ENCODE measurements around the gene FCN1.

Gene FCN1

DNA sequence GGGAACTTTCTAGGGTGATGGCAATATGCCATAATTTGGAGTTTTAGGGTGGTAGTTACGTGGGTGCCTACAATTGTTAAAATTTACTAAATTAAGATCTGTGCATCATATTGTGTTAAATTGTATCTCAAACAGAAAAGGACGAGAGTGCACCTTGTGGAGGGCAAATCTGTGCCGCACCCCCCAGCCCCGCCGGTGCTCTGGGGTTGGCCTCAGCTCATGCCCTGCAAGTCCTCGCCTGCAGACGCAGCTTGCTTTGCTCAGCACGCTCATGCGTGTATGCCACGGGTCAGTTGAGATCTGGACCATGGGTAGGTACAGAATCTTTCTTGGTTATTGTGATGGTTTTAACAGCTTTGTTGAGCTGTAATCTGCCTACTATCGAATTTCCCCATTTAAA lies 33.7 kb upstream of the FCN1 start:
- no peak for DNase-seq (ENCODE audit: low spot score)

GRCh38 chr9:134950386-134951210 lies 32.9 kb upstream of the FCN1 start:
- DNase-seq (ENCODE audit: low spot score) = no peak

- no peak for DNase-seq (ENCODE audit: low spot score)
Measured at GRCh38 chr9:134949681-134950385, 32.1 kb upstream of the FCN1 start.

DNA sequence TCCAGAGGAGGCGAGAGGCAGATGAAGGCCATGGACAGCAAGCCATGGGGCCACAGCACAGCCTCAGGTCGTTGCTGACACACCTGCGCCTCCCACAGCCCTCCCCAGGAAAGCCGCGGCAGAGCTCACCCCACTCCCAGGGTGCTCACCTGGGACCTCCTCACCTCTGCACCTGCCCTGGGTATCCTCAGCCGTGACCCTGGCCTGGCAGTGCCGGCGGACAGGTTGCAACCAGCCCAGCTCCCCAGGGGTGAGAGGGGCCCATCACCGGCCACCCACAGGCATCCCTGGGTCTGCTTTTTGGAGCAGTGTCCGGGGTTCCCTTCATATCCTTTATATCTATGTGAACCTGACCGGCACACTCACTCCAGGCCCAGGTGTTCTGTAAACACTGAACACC lies 30.4 kb upstream of the FCN1 start:
- no peak for DNase-seq (ENCODE audit: low spot score)

GRCh38 chr9:134947265-134947955 lies 29.7 kb upstream of the FCN1 start:
- DNase-seq (ENCODE audit: low spot score) = no peak

DNA sequence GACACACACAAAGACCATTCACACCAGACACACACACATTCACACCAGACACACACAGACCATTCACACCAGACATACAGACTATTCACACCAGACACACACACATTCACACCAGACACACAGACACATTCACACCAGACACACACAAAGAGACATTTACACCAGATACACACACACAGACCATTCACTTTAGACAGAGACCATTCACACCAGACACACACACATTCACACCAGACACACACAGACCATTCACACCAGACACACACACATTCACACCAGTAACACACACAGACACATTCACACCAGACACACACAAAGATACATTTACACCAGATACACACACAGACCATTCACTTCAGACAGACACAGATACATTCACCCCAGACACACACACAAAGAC lies 29.0 kb upstream of the FCN1 start:
- no peak for DNase-seq (ENCODE audit: low spot score)

DNA sequence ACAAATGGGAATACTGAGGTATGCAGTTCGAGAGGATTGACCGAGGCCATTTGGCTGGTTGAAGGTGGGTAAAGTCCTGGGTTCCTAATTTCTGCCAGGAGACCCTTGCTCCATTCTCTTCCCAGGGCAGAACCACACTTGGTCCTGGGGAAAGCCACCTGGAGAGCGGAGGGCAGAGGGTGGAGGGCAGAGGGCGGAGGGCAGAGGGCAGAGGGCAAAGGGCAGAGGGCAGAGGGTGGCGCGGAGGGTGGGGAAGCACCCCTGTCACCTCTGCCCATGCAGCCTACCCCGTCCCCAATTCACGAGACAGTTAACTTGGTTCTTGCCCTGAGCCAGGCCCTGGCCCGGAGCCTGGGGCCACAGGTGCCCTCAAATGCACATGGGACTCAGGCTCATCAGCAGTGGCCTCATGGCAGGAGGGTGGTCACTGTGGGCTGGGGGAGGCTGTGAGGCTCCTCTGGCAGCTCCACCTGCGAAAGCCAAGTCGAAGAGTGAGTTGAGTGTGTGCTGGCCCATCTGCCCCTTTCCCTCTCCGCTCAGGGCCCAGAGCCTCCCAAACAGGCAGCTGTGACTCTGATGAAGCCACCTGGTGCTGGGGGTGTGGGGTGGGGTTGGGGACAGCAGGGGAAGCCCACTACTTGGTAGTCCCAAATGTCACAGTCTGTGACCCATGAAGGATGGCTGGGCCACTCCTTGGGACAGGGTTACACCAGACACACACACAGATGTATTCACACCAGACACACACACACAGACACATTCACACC lies 28.0 kb upstream of the FCN1 start:
- no peak for DNase-seq (ENCODE audit: low spot score)

DNA sequence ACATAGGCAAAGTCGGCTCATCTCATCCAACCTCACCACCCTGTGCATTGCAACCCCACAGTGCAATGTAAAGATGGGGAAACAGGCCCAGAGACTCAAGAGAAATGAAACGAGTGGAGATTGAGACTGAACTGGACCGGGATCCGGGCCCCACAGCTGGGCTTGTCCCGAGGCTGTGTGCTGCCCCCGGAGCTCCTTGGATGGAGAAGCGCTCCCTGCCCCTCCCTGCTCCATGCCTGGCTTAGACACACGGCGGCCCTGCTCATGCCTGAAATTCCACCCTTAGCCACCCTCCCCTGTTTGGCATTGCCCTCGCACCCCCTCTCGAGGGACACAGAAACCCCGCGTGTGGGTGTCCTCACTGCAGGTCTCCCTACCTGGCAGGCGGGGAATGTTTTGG lies 27.2 kb upstream of the FCN1 start:
- DNase-seq (ENCODE audit: low spot score) = no peak

DNA sequence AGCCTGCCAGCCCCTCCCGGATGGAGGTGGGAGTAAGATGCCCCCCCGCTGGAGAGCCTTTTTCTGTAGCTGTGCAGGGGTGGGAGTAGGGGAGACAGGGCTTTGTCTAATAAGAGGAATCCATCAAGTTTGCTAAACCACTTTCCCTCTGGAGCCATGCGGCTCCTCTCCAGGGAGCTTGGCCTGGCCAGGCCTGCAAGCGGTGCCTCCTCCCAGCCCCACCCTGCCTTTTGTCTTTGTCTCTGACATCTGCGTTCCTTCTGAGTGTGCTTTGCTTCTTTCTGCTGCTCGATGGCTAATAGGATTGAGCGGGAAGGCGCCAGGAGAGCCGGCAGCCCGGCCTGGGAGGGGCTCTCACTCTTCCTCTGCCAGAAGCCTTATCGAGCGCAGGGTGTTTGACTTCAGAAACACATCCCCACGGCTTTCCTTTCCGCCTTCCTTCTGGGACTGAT lies 26.7 kb upstream of the FCN1 start:
- no peak for DNase-seq (ENCODE audit: low spot score)

DNA sequence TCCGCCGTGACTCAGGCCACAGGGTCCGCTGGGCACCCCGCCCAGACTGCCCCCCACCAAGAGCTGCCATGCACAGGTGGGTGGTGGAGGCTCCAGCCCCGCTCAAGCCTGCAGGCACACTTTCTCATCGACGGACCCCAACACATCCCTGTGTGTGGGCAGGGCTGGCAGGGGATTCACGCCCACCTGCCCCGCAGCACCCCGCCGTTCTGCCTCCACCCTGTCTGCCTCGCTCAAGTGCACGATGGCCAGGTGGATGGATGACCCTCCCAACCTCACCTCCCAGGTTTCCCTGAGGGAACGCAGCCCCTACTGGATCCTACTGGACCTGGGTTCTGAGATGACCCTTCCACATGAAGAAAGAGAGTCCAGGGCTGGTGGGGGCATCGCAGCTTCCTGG lies 26.1 kb upstream of the FCN1 start:
- DNase-seq (ENCODE audit: low spot score) = no peak

DNA sequence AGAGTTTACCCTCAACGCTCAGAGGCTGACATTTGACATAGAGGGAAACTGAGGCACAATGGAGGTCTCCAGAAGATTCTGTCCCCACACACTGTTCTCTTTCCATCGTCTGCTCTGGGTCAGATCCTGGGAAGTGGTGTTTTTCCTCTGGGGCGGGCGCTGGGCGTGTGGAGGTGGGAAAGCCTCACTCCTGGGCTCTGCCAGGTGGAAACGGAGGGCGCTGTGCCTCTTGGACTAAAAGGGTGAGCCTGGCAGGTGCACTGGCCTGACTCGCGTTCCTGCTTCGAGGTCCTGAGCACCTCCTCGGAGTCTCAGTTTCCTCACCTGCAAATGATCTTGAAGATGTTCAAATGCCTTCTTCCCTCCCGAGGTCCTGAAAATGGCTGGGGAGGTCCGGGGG lies 25.7 kb upstream of the FCN1 start:
- DNase-seq (ENCODE audit: low spot score) = no peak

DNA sequence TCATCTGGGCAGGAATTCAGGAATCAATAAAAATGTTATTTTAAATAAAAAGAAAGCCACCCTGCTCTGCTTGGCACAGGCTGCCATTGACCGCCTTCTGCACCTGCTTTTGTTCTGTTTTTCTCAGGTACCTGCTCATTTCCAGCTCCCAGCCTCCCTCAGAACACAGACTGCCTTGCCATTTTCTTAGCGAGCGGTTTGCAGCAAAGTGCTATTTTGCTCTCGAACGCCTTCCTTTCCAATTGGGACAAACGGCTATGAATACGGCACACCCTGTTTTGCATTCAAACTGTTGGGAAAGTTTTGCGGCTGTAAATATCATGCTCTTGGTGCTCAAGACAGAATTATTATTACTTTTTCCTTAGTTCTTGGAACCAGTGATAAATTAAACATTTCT lies 25.1 kb upstream of the FCN1 start:
- no peak for DNase-seq (ENCODE audit: low spot score)

- peak; percentile 9 for DNase-seq (ENCODE audit: low spot score)
Measured at GRCh38 chr9:134942011-134942787, 24.5 kb upstream of the FCN1 start.

GRCh38 chr9:134940236-134941208 lies 22.8 kb upstream of the FCN1 start:
- DNase-seq (ENCODE audit: low spot score) = no peak

GRCh38 chr9:134939836-134940235 lies 22.1 kb upstream of the FCN1 start:
- no peak for DNase-seq (ENCODE audit: low spot score)

- no peak for DNase-seq (ENCODE audit: low spot score)
Measured at GRCh38 chr9:134939080-134939733, 21.5 kb upstream of the FCN1 start.

DNA sequence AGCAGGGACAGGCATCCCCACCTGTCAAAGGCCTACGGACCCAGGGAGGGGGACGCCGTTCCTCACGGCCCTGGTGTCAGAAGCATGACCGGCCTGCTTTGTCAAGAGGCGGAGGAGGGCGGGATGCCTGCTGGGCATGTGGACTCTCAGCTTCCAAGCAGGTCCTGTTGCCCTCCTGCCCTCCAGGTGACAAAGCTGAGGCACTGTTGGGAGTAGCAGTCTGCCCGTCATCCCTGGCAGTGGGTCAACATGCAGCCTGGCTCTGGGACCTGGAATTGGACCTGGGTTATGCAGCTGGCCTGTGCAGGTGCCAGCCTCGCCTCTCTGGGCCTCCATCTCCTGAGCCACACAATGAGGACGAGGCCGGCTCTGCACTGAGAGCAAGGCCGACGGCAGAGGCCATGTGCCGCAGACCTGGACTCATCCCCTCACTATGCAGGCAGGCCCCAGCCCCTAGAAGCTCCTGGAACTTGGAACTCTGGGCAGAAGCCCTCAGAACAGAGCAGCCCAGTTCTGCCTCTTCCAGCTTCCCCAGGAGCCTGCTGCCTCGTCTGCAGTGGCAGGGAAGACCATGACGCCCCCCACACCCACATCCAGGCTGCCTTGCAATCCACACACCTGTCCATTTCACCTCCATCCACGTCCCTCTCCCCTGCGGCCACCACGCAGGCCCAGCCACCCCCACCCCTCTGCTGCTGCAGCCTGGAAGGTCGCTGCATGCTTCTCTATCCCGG lies 20.8 kb upstream of the FCN1 start:
- no peak for DNase-seq (ENCODE audit: low spot score)

DNA sequence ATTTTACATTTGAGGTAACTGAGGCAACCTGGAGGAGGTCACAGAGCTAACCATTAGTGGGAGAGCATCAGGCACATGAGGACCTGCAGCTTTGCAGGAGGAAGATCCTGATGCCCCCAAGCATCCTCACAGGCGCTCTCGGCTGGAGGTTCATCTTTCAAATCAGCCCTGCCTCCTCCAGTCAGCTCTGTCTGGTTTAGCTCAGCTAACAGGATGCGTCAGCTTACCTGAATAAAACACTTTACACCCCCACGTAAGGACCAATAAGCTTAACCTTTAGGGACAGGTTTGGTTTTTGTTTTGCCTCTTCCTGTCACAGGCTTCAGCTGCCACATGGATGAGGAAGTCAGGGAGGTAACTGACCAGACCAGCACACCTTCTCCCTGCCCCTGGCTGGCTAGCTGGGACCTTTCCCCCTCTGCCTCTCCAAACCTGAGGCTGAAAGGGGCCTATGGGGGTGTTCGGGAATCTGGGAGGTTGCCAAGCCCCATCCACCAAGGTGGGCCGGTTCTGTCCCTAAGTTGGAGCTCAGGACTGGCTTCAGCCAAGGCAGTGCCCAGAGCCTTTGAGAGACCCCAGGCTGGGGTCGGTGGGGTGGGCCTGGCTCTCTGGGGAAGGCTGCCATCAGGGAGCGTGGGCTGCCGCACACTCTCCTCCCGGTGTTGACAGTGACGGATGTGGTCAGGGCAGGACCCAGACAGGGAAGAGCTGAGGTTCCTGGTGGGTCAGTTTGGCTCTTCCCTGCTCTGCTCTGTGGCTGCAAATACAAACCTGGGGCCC lies 20.0 kb upstream of the FCN1 start:
- no peak for DNase-seq (ENCODE audit: low spot score)

Measured in putamen (tissue), 1 donor.